SK-N-SH treated with all-trans-retinoic acid at 6 μM for 48 hours (cell line): Measurements from ENCODE around the gene ACTR5.
"Not testable (repeated sequence)": the region's sequence is repeated elsewhere in the genome, so short reads cannot be mapped to it uniquely, and the experiment has no call there.

Experiments used
- ATAC-seq: fragments of 200-7000 bp; cut with Tn5 transposase; 3 replicates; pipeline ENCODE4 v1.9.1; 2020; ENCODE audit warnings: mild to moderate bottlenecking, moderate library complexity
- ARNTL ChIP-seq: fragments of 450-650 bp; formaldehyde crosslinking; IDR thresholded peaks from 2 replicates; pipeline ENCODE4 v1.5.0; 2020; ENCODE audit warnings: low read depth, mild to moderate bottlenecking, moderate library complexity, borderline replicate concordance
- BACH2 ChIP-seq: fragments of 250-450 bp; sonication (Bioruptor Pico); IDR thresholded peaks from 2 replicates; pipeline ENCODE4 v1.9.0; 2021; ENCODE audit warnings: mild to moderate bottlenecking, borderline replicate concordance
- CSDC2 ChIP-seq: fragments of 250-450 bp; sonication (Bioruptor Pico); IDR thresholded peaks from 2 replicates; pipeline ENCODE4 v1.5.0; 2020; ENCODE audit warnings: mild to moderate bottlenecking, moderate library complexity
- ESRRG ChIP-seq: fragments of 250-450 bp; sonication (Bioruptor Pico); IDR thresholded peaks from 2 replicates; pipeline ENCODE4 v1.6.1; 2021; ENCODE audit warnings: mild to moderate bottlenecking
- GLIS3 ChIP-seq: fragments of 250-450 bp; sonication (Bioruptor Pico); IDR thresholded peaks from 2 replicates; pipeline ENCODE4 v1.5.0; 2020; ENCODE audit warnings: mild to moderate bottlenecking, moderate library complexity
- ISL1 ChIP-seq: fragments of 250-450 bp; sonication (Bioruptor Pico); IDR thresholded peaks from 2 replicates; pipeline ENCODE4 v2.1.2; 2022; ENCODE audit warnings: mild to moderate bottlenecking, moderate library complexity
- PPARA ChIP-seq: fragments of 250-450 bp; sonication (Bioruptor Pico); IDR thresholded peaks from 2 replicates; pipeline ENCODE4 v1.5.0; 2020; ENCODE audit warnings: mild to moderate bottlenecking, borderline replicate concordance
- SNAI2 ChIP-seq: fragments of 250-450 bp; sonication (Bioruptor Pico); IDR thresholded peaks from 2 replicates; pipeline ENCODE4 v1.5.0; 2020; ENCODE audit warnings: mild to moderate bottlenecking, moderate library complexity
- TCF4 ChIP-seq: fragments of 250-450 bp; sonication (Bioruptor Pico); IDR thresholded peaks from 2 replicates; pipeline ENCODE4 v1.8.0; 2021; ENCODE audit warnings: mild to moderate bottlenecking, moderate library complexity, borderline replicate concordance
- TOX ChIP-seq: fragments of 250-450 bp; sonication (Bioruptor Pico); IDR thresholded peaks from 2 replicates; pipeline ENCODE4 v1.8.0; 2021; ENCODE audit warnings: mild to moderate bottlenecking, moderate library complexity, borderline replicate concordance
- ZC3H10 ChIP-seq: fragments of 250-450 bp; sonication (Bioruptor Pico); IDR thresholded peaks from 2 replicates; pipeline ENCODE4 v1.5.1; 2021; ENCODE audit warnings: mild to moderate bottlenecking, moderate library complexity
- ZFP3 ChIP-seq: fragments of 250-450 bp; sonication (Bioruptor Pico); IDR thresholded peaks from 2 replicates; pipeline ENCODE4 v1.5.0; 2020; ENCODE audit warnings: mild to moderate bottlenecking, moderate library complexity
- ZFP30 ChIP-seq: fragments of 450-650 bp; formaldehyde crosslinking; IDR thresholded peaks from 2 replicates; pipeline ENCODE4 v1.5.0; 2022; ENCODE audit warnings: mild to moderate bottlenecking, moderate library complexity
- ZNF565 ChIP-seq: fragments of 450-650 bp; formaldehyde crosslinking; conservative IDR thresholded peaks from 2 replicates; pipeline ENCODE4 v1.5.0; 2020; ENCODE audit warnings: low read depth, mild to moderate bottlenecking, moderate library complexity
- ZNF8 ChIP-seq: fragments of 450-650 bp; formaldehyde crosslinking; IDR thresholded peaks from 2 replicates; pipeline ENCODE4 v1.5.0; 2020; ENCODE audit warnings: mild to moderate bottlenecking, moderate library complexity
- TF ChIP-seq, protein P1 (sequence below): fragments of 250-450 bp; sonication (Bioruptor Pico); IDR thresholded peaks from 2 replicates; pipeline ENCODE4 v1.5.0; 2020; ENCODE audit warnings: mild to moderate bottlenecking, moderate library complexity
- TF ChIP-seq, protein P2 (sequence below): fragments of 250-450 bp; sonication (Bioruptor Pico); IDR thresholded peaks from 2 replicates; pipeline ENCODE4 v1.8.0; 2020; ENCODE audit warnings: mild to moderate bottlenecking, moderate library complexity, borderline replicate concordance
- TF ChIP-seq, protein P3 (sequence below): fragments of 250-450 bp; sonication (Bioruptor Pico); IDR thresholded peaks from 2 replicates; pipeline ENCODE4 v1.5.1; 2021; ENCODE audit warnings: mild to moderate bottlenecking, moderate library complexity
- TF ChIP-seq, protein P4 (sequence below): fragments of 250-450 bp; sonication (Bioruptor Pico); IDR thresholded peaks from 2 replicates; pipeline ENCODE4 v1.8.0; 2021; ENCODE audit warnings: low read depth, mild to moderate bottlenecking, moderate library complexity, borderline replicate concordance
- TF ChIP-seq, protein P5 (sequence below): fragments of 250-450 bp; sonication (Bioruptor Pico); IDR thresholded peaks from 2 replicates; pipeline ENCODE4 v1.5.1; 2020; ENCODE audit warnings: low read depth, mild to moderate bottlenecking, moderate library complexity

Gene ACTR5

DNA sequence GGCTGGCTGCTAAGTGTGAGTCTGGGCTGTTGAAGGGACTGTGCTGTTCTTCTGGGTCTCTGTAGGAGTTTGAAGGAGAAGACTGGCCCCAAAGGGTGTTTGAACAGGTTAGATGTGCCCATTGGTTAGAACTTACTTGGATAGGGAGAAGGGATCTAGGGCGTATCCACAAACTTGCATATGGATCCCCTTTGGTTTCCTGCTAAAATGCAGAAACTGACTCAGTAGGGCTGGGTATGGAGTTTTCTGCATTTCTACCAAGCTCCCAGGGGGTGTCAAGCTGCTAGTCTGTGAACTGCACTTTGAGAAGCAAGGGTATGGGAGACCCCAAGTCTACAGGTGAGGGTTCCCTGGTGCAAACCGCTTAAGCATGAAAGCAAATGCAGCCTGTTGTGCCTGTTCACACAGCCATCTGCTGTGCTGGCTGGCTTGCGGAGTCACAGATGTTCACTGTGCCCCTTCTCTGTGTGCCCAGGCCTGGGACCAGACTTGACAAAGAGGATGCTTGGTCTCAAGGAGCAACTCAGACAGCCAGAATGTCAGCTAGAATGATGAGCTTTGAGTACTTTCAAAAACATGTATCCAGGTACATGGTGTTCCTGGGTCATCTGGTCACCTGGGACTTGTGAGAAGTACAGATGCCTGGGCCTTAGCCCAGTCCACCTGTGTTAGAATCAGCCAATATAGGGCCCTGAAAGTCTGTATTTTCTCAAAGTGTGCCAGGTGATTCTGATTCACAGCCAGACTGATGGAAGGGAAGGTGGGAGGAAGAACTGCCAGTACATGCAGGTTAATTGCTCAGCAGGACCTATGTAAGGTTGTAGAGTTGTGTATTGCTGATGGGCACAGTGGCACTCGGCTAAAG lies 64.7 kb downstream of the ACTR5 start:
- ATAC-seq, result no peak
- TF ChIP-seq, protein P1, sequence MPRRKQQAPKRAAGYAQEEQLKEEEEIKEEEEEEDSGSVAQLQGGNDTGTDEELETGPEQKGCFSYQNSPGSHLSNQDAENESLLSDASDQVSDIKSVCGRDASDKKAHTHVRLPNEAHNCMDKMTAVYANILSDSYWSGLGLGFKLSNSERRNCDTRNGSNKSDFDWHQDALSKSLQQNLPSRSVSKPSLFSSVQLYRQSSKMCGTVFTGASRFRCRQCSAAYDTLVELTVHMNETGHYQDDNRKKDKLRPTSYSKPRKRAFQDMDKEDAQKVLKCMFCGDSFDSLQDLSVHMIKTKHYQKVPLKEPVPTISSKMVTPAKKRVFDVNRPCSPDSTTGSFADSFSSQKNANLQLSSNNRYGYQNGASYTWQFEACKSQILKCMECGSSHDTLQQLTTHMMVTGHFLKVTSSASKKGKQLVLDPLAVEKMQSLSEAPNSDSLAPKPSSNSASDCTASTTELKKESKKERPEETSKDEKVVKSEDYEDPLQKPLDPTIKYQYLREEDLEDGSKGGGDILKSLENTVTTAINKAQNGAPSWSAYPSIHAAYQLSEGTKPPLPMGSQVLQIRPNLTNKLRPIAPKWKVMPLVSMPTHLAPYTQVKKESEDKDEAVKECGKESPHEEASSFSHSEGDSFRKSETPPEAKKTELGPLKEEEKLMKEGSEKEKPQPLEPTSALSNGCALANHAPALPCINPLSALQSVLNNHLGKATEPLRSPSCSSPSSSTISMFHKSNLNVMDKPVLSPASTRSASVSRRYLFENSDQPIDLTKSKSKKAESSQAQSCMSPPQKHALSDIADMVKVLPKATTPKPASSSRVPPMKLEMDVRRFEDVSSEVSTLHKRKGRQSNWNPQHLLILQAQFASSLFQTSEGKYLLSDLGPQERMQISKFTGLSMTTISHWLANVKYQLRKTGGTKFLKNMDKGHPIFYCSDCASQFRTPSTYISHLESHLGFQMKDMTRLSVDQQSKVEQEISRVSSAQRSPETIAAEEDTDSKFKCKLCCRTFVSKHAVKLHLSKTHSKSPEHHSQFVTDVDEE (CRISPR knock-in tag), result no peak
- TF ChIP-seq, protein P2, sequence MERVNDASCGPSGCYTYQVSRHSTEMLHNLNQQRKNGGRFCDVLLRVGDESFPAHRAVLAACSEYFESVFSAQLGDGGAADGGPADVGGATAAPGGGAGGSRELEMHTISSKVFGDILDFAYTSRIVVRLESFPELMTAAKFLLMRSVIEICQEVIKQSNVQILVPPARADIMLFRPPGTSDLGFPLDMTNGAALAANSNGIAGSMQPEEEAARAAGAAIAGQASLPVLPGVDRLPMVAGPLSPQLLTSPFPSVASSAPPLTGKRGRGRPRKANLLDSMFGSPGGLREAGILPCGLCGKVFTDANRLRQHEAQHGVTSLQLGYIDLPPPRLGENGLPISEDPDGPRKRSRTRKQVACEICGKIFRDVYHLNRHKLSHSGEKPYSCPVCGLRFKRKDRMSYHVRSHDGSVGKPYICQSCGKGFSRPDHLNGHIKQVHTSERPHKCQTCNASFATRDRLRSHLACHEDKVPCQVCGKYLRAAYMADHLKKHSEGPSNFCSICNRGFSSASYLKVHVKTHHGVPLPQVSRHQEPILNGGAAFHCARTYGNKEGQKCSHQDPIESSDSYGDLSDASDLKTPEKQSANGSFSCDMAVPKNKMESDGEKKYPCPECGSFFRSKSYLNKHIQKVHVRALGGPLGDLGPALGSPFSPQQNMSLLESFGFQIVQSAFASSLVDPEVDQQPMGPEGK, result no peak
- no peak for TF ChIP-seq ZFP30 (CRISPR knock-in tag)

DNA sequence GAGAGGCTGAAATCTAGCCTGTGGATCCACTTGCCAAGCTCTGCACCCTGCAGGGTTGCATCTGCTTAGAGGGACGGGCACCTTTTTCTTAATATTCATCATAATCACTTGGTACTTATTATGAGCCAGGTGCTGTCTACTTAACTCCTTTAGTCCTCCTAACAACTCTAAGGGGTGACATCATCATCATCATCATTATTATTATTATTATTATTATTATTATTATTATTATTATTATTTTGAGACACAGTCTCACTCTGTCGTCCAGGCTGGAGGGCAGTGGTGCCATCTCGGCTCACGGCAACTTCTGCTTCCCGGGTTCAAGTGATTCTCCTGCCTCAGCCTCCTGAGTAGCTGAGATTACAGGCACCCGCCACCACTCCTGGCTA lies 65.3 kb downstream of the ACTR5 start:
- not testable (repeated sequence) for ATAC-seq

DNA sequence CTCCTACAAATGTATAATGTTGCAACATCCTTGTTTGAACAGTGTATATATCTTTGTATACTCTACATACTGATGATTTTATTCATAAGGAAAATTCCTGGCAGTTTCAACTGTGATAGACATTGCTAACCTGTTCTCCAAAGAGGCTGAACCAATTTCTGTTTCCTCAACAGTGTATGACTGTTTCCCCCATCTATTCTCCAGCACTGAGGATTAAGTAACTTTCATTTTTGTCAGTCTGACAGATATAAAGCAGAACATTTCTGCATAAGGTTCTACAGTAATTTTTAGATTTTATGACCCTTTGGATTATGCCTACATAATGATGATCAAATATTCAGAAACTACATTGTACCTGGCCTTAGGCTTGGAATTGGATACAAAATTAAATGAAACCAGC lies 67.2 kb downstream of the ACTR5 start:
- TF ChIP-seq ISL1 (CRISPR knock-in tag) (no peak), ZNF8 (CRISPR knock-in tag) (no peak), CSDC2 (CRISPR knock-in tag) (no peak), ZNF565 (CRISPR knock-in tag) (no peak), TCF4 (no peak), SNAI2 (CRISPR knock-in tag) (no peak), ZFP3 (CRISPR knock-in tag) (no peak), ESRRG (no peak), GLIS3 (no peak), TOX (CRISPR knock-in tag) (no peak), PPARA (CRISPR knock-in tag) (no peak), ARNTL (CRISPR knock-in tag) (no peak), BACH2 (CRISPR knock-in tag) (no peak), ZFP30 (CRISPR knock-in tag) (no peak), ZC3H10 (CRISPR knock-in tag) (no peak)
- TF ChIP-seq, protein P3, sequence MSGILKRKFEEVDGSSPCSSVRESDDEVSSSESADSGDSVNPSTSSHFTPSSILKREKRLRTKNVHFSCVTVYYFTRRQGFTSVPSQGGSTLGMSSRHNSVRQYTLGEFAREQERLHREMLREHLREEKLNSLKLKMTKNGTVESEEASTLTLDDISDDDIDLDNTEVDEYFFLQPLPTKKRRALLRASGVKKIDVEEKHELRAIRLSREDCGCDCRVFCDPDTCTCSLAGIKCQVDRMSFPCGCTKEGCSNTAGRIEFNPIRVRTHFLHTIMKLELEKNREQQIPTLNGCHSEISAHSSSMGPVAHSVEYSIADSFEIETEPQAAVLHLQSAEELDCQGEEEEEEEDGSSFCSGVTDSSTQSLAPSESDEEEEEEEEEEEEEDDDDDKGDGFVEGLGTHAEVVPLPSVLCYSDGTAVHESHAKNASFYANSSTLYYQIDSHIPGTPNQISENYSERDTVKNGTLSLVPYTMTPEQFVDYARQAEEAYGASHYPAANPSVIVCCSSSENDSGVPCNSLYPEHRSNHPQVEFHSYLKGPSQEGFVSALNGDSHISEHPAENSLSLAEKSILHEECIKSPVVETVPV (CRISPR knock-in tag), result no peak
- TF ChIP-seq, protein P4, sequence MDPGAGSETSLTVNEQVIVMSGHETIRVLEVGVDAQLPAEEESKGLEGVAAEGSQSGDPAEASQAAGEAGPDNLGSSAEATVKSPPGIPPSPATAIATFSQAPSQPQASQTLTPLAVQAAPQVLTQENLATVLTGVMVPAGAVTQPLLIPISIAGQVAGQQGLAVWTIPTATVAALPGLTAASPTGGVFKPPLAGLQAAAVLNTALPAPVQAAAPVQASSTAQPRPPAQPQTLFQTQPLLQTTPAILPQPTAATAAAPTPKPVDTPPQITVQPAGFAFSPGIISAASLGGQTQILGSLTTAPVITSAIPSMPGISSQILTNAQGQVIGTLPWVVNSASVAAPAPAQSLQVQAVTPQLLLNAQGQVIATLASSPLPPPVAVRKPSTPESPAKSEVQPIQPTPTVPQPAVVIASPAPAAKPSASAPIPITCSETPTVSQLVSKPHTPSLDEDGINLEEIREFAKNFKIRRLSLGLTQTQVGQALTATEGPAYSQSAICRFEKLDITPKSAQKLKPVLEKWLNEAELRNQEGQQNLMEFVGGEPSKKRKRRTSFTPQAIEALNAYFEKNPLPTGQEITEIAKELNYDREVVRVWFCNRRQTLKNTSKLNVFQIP (CRISPR knock-in tag), result no peak
- TF ChIP-seq, protein P2, result no peak
- TF ChIP-seq, protein P5, sequence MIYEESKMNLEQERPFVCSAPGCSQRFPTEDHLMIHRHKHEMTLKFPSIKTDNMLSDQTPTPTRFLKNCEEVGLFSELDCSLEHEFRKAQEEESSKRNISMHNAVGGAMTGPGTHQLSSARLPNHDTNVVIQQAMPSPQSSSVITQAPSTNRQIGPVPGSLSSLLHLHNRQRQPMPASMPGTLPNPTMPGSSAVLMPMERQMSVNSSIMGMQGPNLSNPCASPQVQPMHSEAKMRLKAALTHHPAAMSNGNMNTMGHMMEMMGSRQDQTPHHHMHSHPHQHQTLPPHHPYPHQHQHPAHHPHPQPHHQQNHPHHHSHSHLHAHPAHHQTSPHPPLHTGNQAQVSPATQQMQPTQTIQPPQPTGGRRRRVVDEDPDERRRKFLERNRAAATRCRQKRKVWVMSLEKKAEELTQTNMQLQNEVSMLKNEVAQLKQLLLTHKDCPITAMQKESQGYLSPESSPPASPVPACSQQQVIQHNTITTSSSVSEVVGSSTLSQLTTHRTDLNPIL (CRISPR knock-in tag), result no peak
- TF ChIP-seq, protein P1 (CRISPR knock-in tag), result no peak
- no peak for ATAC-seq
